HepG2 (cell line): ENCODE data around the gene ZBTB44.

Experiments used
- DMTF1 ChIP-seq: sonication (generic); formaldehyde crosslinking; IDR thresholded peaks from 2 replicates; pipeline ENCODE4 v1.4.0; 2020; ENCODE audit warnings: mild to moderate bottlenecking, missing genetic modification reagents
- FOXA1 ChIP-seq, 2 experiments: fragments of 450-650 bp in 1 of 2; sonication (generic) in 1 of 2; formaldehyde crosslinking in 1 of 2; IDR thresholded peaks; 2 replicates each; pipeline versions ENCODE4 v1.4.0 to v1.6.1; 2016 to 2020; ENCODE audit warnings: missing genetic modification reagents in 1 of 2
- HIC2 ChIP-seq: sonication (generic); formaldehyde crosslinking; IDR thresholded peaks from 2 replicates; pipeline ENCODE4 v1.9.0; 2022; ENCODE audit warnings: low read depth, missing genetic modification reagents
- PBX3 ChIP-seq: sonication (generic); formaldehyde crosslinking; IDR thresholded peaks from 2 replicates; pipeline ENCODE4 v1.8.1; 2023; ENCODE audit warnings: missing genetic modification reagents, inconsistent platforms, borderline replicate concordance
- RBFOX2 ChIP-seq: fragments of 200-400 bp; formaldehyde crosslinking; IDR thresholded peaks from 2 replicates; pipeline ENCODE4 v1.6.1; 2017; ENCODE audit warnings: low read depth, mild to moderate bottlenecking, low read length
- SIX1 ChIP-seq: sonication (generic); formaldehyde crosslinking; IDR thresholded peaks from 2 replicates; pipeline ENCODE4 v1.4.0; 2020; ENCODE audit warnings: missing genetic modification reagents, borderline replicate concordance
- SMC3 ChIP-seq: IDR thresholded peaks from 2 replicates; pipeline ENCODE4 v1.6.1; 2011; ENCODE audit warnings: low read length, improper control_type of control experiment
- SNAPC5 ChIP-seq: sonication (generic); formaldehyde crosslinking; IDR thresholded peaks from 2 replicates; pipeline ENCODE4 v1.8.1; 2023; ENCODE audit warnings: mild to moderate bottlenecking, missing genetic modification reagents, borderline replicate concordance
- TARDBP ChIP-seq: sonication (generic); formaldehyde crosslinking; IDR thresholded peaks from 2 replicates; pipeline ENCODE4 v1.8.0; 2022; ENCODE audit warnings: mild to moderate bottlenecking, missing genetic modification reagents

- TF ChIP-seq SIX1 (CRISPR knock-in tag) = no peak
- no peak for TF ChIP-seq HIC2
- no peak for TF ChIP-seq PBX3 (CRISPR knock-in tag)
- TF ChIP-seq RBFOX2 = no peak
- no peak for TF ChIP-seq SNAPC5
- no peak for TF ChIP-seq TARDBP (CRISPR knock-in tag)
- TF ChIP-seq FOXA1 (IDR thresholded peaks at IDR 0.05) = no peak
- no peak for TF ChIP-seq FOXA1 (CRISPR knock-in tag; IDR thresholded peaks at IDR 0.05)
- no peak for TF ChIP-seq SMC3
- no peak for TF ChIP-seq DMTF1 (CRISPR knock-in tag)
Observed at GRCh38 chr11:130310622-130311021, 4.1 kb downstream of the ZBTB44 start.
